GM23338 (cell line): Measurements from ENCODE around the gene RGL2. TPM values are rescaled to one million over a fixed set of nuclear protein-coding genes. Genes with fewer than 3 reads are reported as not detected.

ENCODE experiments used
- ATAC-seq: fragments of 200-7000 bp; cut with Tn5 transposase; 3 replicates; pipeline ENCODE4 v1.9.1; 2020
- DNase-seq: peaks from one replicate; pipeline ENCODE4 v3.0.0-alpha.2; 2015; ENCODE audit warnings: low spot score
- H2AFZ ChIP-seq: fragments of 200-600 bp; sonication (generic); 2 replicates; pipeline ENCODE4 v1.8.0; 2016; ENCODE audit warnings: antibody characterized with exemption, mild to moderate bottlenecking, moderate library complexity
- H3F3A ChIP-seq: fragments of 200-600 bp; sonication (generic); replicated peaks from 2 replicates; pipeline ENCODE4 v1.8.0; 2017; ENCODE audit warnings: antibody characterized with exemption, mixed run types, low read depth
- H3K27ac ChIP-seq: fragments of 200-600 bp; sonication (generic); 2 replicates; pipeline ENCODE4 v1.6.1; 2016; ENCODE audit warnings: low read depth
- H3K27me3 ChIP-seq: fragments of 200-600 bp; sonication (generic); 2 replicates; pipeline ENCODE4 v1.8.0; 2016; ENCODE audit warnings: mild to moderate bottlenecking, mixed run types, moderate library complexity; ENCODE audit not compliant: insufficient read depth
- H3K36me3 ChIP-seq: fragments of 200-600 bp; sonication (generic); 2 replicates; pipeline ENCODE4 v1.8.0; 2016; ENCODE audit warnings: mild to moderate bottlenecking; ENCODE audit not compliant: insufficient read depth
- H3K4me1 ChIP-seq: fragments of 200-600 bp; sonication (generic); 2 replicates; pipeline ENCODE4 v1.8.0; 2016; ENCODE audit warnings: mild to moderate bottlenecking, moderate library complexity; ENCODE audit not compliant: insufficient read depth
- H3K4me2 ChIP-seq: fragments of 200-600 bp; sonication (generic); 2 replicates; pipeline ENCODE4 v1.7.1; 2017; ENCODE audit warnings: mixed run types
- H3K4me3 ChIP-seq: fragments of 200-600 bp; sonication (generic); 2 replicates; pipeline ENCODE4 v1.6.1; 2016; ENCODE audit warnings: mixed run types
- H3K79me2 ChIP-seq: fragments of 200-600 bp; sonication (generic); replicated peaks from 2 replicates; pipeline ENCODE4 v1.8.0; 2017; ENCODE audit warnings: mild to moderate bottlenecking; ENCODE audit not compliant: insufficient read depth
- H3K9me2 ChIP-seq: fragments of 200-600 bp; sonication (generic); 2 replicates; pipeline ENCODE4 v1.8.0; 2017; ENCODE audit not compliant: insufficient read depth
- H4K20me1 ChIP-seq: fragments of 200-600 bp; sonication (generic); replicated peaks from 2 replicates; pipeline ENCODE4 v1.8.0; 2017; ENCODE audit warnings: mild to moderate bottlenecking; ENCODE audit not compliant: insufficient read depth
- H3K27ac Mint-ChIP-seq: 2 replicates; pipeline ENCODE4 v1.8.0; 2020; ENCODE audit warnings: inconsistent platforms, mild to moderate bottlenecking, moderate library complexity, mixed read lengths
- H3K27me3 Mint-ChIP-seq: 3 replicates; pipeline ENCODE4 v1.8.0; 2022; ENCODE audit warnings: low read depth, mild to moderate bottlenecking, moderate library complexity, mixed read lengths, inconsistent platforms; ENCODE audit not compliant: insufficient read depth, poor library complexity
- H3K36me3 Mint-ChIP-seq: 3 replicates; pipeline ENCODE4 v1.8.0; 2021; ENCODE audit warnings: low read depth, mild to moderate bottlenecking, inconsistent platforms, moderate library complexity, mixed read lengths
- H3K4me1 Mint-ChIP-seq: 3 replicates; pipeline ENCODE4 v1.8.0; 2020; ENCODE audit warnings: mild to moderate bottlenecking, inconsistent platforms, mixed read lengths
- H3K4me3 Mint-ChIP-seq: 3 replicates; pipeline ENCODE4 v1.8.0; 2021; ENCODE audit warnings: moderate library complexity, mild to moderate bottlenecking, inconsistent platforms, mixed read lengths
- H3K9me3 Mint-ChIP-seq: 3 replicates; pipeline ENCODE4 v1.8.0; 2020; ENCODE audit warnings: moderate library complexity, mild to moderate bottlenecking, inconsistent platforms, mixed read lengths
- CREB1 ChIP-seq: fragments of 250-450 bp; sonication (Bioruptor Pico); IDR thresholded peaks from 2 replicates; pipeline ENCODE4 v1.5.0; 2020; ENCODE audit warnings: low read depth, mild to moderate bottlenecking, moderate library complexity
- EZH2 ChIP-seq: fragments of 200-600 bp; sonication (generic); IDR thresholded peaks from one replicate; pipeline ENCODE4 v1.8.0; 2017; ENCODE audit warnings: antibody characterized with exemption, mild to moderate bottlenecking, low read depth; ENCODE audit not compliant: unreplicated experiment
- EZH2phosphoT487 ChIP-seq: fragments of 200-600 bp; sonication (generic); IDR thresholded peaks from one replicate; pipeline ENCODE4 v1.8.1; 2018; ENCODE audit warnings: antibody characterized with exemption; ENCODE audit not compliant: unreplicated experiment
- JUNB ChIP-seq: IDR thresholded peaks from one replicate; pipeline ENCODE4 v1.6.1; 2016; ENCODE audit warnings: antibody characterized with exemption; ENCODE audit not compliant: unreplicated experiment
- NANOG ChIP-seq: IDR thresholded peaks from 2 replicates; pipeline ENCODE4 v1.6.1; 2016; ENCODE audit warnings: antibody characterized with exemption, borderline replicate concordance
- POLR2AphosphoS5 ChIP-seq: IDR thresholded peaks from 2 replicates; pipeline ENCODE4 v1.6.1; 2016; ENCODE audit warnings: antibody characterized with exemption, low read depth
- STAT1 ChIP-seq: IDR thresholded peaks from one replicate; pipeline ENCODE4 v1.6.1; 2016; ENCODE audit warnings: antibody characterized with exemption; ENCODE audit not compliant: unreplicated experiment
- ZNF331 ChIP-seq: fragments of 250-450 bp; sonication (Bioruptor Pico); IDR thresholded peaks from 2 replicates; pipeline ENCODE4 v1.5.0; 2020; ENCODE audit warnings: low read depth, mild to moderate bottlenecking, moderate library complexity
- ZNF462 ChIP-seq: fragments of 250-450 bp; sonication (Bioruptor Pico); IDR thresholded peaks from 2 replicates; pipeline ENCODE4 v1.5.0; 2020; ENCODE audit warnings: mild to moderate bottlenecking, moderate library complexity
- polyA plus RNA-seq: library from polyadenylated mRNA; unstranded; fragments of >200 nt; fragmentation: Nextera tagmentation; extraction: Ambion mirVana; gene quantifications from 2 replicates; pipeline ENCODE4 v1.2.1, GENCODE V29; 2016
- total RNA-seq: library from RNA; depleted of rRNA; stranded (reverse); fragments of >200 nt; shearing (Covaris generic); gene quantifications from 2 replicates; pipeline ENCODE4 v1.2.3, GENCODE V29; 2014
- TF ChIP-seq, protein P1 (sequence below): IDR thresholded peaks from 2 replicates; pipeline ENCODE4 v1.6.1; 2016; ENCODE audit warnings: antibody characterized with exemption
- TF ChIP-seq, protein P2 (sequence below): IDR thresholded peaks from one replicate; pipeline ENCODE4 v1.6.1; 2018; ENCODE audit warnings: antibody characterized with exemption; ENCODE audit not compliant: unreplicated experiment

Gene RGL2
- total and polyA plus RNA-seq, 2 experiments from 2014 or later = 28.0 to 52.2 TPM

GRCh38 chr6:33335916-33336315 lies 37.2 kb upstream of the RGL2 start:
- no peaks in the 10 kb centered on the region for H3K36me3 Mint-ChIP-seq
- no peaks in the 10 kb centered on the region for H3K27me3 ChIP-seq
- peak overlapping the region; percentile 18; the same call in 1 of the 2 replicates for H2AFZ ChIP-seq
- no peak overlapping the region for H3K27ac Mint-ChIP-seq
- DNase-seq (no peak), ATAC-seq (no peak)
- H3K4me1 Mint-ChIP-seq = no peaks in the 10 kb centered on the region
- H3K4me2 ChIP-seq = no peak overlapping the region
- no peaks in the 10 kb centered on the region; the same call in 2 of the 3 replicates for H3K9me3 Mint-ChIP-seq
- peaks cover 5% of the 10 kb centered on the region for H3K27me3 Mint-ChIP-seq
- no peak for TF ChIP-seq STAT1
- TF ChIP-seq, protein P1, sequence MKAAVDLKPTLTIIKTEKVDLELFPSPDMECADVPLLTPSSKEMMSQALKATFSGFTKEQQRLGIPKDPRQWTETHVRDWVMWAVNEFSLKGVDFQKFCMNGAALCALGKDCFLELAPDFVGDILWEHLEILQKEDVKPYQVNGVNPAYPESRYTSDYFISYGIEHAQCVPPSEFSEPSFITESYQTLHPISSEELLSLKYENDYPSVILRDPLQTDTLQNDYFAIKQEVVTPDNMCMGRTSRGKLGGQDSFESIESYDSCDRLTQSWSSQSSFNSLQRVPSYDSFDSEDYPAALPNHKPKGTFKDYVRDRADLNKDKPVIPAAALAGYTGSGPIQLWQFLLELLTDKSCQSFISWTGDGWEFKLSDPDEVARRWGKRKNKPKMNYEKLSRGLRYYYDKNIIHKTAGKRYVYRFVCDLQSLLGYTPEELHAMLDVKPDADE = no peak
- no peak for TF ChIP-seq EZH2phosphoT487
- TF ChIP-seq CREB1 (CRISPR knock-in tag) = no peak
- no peak for TF ChIP-seq ZNF462
- TF ChIP-seq, protein P2, sequence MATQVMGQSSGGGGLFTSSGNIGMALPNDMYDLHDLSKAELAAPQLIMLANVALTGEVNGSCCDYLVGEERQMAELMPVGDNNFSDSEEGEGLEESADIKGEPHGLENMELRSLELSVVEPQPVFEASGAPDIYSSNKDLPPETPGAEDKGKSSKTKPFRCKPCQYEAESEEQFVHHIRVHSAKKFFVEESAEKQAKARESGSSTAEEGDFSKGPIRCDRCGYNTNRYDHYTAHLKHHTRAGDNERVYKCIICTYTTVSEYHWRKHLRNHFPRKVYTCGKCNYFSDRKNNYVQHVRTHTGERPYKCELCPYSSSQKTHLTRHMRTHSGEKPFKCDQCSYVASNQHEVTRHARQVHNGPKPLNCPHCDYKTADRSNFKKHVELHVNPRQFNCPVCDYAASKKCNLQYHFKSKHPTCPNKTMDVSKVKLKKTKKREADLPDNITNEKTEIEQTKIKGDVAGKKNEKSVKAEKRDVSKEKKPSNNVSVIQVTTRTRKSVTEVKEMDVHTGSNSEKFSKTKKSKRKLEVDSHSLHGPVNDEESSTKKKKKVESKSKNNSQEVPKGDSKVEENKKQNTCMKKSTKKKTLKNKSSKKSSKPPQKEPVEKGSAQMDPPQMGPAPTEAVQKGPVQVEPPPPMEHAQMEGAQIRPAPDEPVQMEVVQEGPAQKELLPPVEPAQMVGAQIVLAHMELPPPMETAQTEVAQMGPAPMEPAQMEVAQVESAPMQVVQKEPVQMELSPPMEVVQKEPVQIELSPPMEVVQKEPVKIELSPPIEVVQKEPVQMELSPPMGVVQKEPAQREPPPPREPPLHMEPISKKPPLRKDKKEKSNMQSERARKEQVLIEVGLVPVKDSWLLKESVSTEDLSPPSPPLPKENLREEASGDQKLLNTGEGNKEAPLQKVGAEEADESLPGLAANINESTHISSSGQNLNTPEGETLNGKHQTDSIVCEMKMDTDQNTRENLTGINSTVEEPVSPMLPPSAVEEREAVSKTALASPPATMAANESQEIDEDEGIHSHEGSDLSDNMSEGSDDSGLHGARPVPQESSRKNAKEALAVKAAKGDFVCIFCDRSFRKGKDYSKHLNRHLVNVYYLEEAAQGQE = no peak
- TF ChIP-seq ZNF331 = no peak
- no peak for TF ChIP-seq NANOG
- TF ChIP-seq JUNB = no peak
- no peak for TF ChIP-seq EZH2
- TF ChIP-seq POLR2AphosphoS5 = no peak
- no peaks in the 10 kb centered on the region for H3K79me2 ChIP-seq
- no peaks in the 10 kb centered on the region; the same call in 1 of the 2 replicates for H3K9me2 ChIP-seq
- H3K4me3 ChIP-seq = no peak overlapping the region
- H3K4me1 ChIP-seq = no peaks in the 10 kb centered on the region
- no peaks in the 10 kb centered on the region for H4K20me1 ChIP-seq
- no peak overlapping the region for H3K4me3 Mint-ChIP-seq
- no peak overlapping the region for H3K27ac ChIP-seq
- no peaks in the 10 kb centered on the region for H3K36me3 ChIP-seq
- H3F3A ChIP-seq = no peaks in the 10 kb centered on the region
